Lower lobe of right lung (tissue), 2 donors: Measurements from ENCODE around the gene MED13L. TPM values are rescaled to one million over a fixed set of nuclear protein-coding genes. Genes with fewer than 3 reads are reported as not detected.
A peak's percentile ranks its signal among the peaks of the same experiment; 100 is the strongest.

Source experiments
- ATAC-seq, 2 donors: fragments of 200-7000 bp; cut with Tn5 transposase; one replicate each; pipeline ENCODE4 v1.9.1; 2020 to 2022; ENCODE audit warnings: mild to moderate bottlenecking in 2 of 2, moderate library complexity in 2 of 2
- DNase-seq: peaks from one replicate; pipeline ENCODE4 v3.0.0-alpha.2; 2020
- H3K27ac ChIP-seq: fragments of 200-600 bp; one replicate; pipeline ENCODE4 v1.8.0; 2022
- H3K27me3 ChIP-seq: fragments of 200-600 bp; one replicate; pipeline ENCODE4 v1.8.0; 2022; ENCODE audit warnings: low read depth
- H3K36me3 ChIP-seq: fragments of 200-600 bp; one replicate; pipeline ENCODE4 v1.8.0; 2022; ENCODE audit warnings: mild to moderate bottlenecking
- H3K4me1 ChIP-seq: fragments of 200-600 bp; one replicate; pipeline ENCODE4 v1.8.0; 2022
- H3K4me3 ChIP-seq: fragments of 200-600 bp; one replicate; pipeline ENCODE4 v1.8.0; 2022; ENCODE audit warnings: mild to moderate bottlenecking
- H3K9me3 ChIP-seq: fragments of 200-600 bp; one replicate; pipeline ENCODE4 v1.8.0; 2022
- intact Hi-C: fragments of 100-400 bp; cut with DNase I; formaldehyde crosslinking; loops from one replicate; pipeline ENCODE4 v1.11.0; 2022
- total RNA-seq: library from RNA; stranded (reverse); fragmentation: NEBNext Ultra II Directional; extraction: Animal tissue kit (Norgen Biotek cat#: 25700); gene quantifications from one replicate; pipeline ENCODE4 v1.2.1, GENCODE V29; 2021
- TF ChIP-seq, protein P1 (sequence below): fragments of 200-600 bp; IDR thresholded peaks from one replicate; pipeline ENCODE4 v1.8.0; 2022; ENCODE audit warnings: antibody characterized with exemption, mild to moderate bottlenecking
- donor health status: DM: no; HTN: yes; CAD: no; lungs with severe emphysema.

The MED13L gene
- total RNA-seq, 1 donor from 2014 or later, result 148 TPM

DNA sequence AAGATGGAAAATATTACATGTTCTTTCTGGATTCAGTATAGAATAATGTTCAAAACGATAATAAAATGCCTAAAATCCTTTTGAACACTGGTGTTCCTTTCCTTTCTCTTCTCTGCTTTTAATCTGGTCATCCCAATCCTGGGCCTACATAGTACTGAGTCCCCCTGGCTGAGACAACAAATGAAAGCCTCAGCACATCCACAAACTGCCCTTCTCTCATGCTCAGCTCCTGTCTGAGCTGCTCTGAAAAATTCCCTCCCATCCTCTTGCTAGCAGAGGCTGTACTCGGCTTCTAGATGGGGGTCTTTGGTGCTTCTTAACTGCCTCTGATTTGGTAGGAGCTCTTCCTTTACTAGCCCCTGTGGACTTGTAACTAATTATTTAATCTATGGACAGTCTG is 232.3 kb downstream of the MED13L start:
- DNase-seq (no peak), ATAC-seq (no peak)
- Histone ChIP-seq H3K9me3 (no peaks in the 10 kb centered on the region), H3K27me3 (no peaks in the 10 kb centered on the region), H3K4me3 (no peak overlapping the region), H3K4me1 (peaks cover 36% of the 10 kb centered on the region), H3K36me3 (no peaks in the 10 kb centered on the region), H3K27ac (no peak overlapping the region)
- TF ChIP-seq, protein P1, sequence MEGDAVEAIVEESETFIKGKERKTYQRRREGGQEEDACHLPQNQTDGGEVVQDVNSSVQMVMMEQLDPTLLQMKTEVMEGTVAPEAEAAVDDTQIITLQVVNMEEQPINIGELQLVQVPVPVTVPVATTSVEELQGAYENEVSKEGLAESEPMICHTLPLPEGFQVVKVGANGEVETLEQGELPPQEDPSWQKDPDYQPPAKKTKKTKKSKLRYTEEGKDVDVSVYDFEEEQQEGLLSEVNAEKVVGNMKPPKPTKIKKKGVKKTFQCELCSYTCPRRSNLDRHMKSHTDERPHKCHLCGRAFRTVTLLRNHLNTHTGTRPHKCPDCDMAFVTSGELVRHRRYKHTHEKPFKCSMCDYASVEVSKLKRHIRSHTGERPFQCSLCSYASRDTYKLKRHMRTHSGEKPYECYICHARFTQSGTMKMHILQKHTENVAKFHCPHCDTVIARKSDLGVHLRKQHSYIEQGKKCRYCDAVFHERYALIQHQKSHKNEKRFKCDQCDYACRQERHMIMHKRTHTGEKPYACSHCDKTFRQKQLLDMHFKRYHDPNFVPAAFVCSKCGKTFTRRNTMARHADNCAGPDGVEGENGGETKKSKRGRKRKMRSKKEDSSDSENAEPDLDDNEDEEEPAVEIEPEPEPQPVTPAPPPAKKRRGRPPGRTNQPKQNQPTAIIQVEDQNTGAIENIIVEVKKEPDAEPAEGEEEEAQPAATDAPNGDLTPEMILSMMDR, result no peak
- intact Hi-C loops, result no loop called here

DNA sequence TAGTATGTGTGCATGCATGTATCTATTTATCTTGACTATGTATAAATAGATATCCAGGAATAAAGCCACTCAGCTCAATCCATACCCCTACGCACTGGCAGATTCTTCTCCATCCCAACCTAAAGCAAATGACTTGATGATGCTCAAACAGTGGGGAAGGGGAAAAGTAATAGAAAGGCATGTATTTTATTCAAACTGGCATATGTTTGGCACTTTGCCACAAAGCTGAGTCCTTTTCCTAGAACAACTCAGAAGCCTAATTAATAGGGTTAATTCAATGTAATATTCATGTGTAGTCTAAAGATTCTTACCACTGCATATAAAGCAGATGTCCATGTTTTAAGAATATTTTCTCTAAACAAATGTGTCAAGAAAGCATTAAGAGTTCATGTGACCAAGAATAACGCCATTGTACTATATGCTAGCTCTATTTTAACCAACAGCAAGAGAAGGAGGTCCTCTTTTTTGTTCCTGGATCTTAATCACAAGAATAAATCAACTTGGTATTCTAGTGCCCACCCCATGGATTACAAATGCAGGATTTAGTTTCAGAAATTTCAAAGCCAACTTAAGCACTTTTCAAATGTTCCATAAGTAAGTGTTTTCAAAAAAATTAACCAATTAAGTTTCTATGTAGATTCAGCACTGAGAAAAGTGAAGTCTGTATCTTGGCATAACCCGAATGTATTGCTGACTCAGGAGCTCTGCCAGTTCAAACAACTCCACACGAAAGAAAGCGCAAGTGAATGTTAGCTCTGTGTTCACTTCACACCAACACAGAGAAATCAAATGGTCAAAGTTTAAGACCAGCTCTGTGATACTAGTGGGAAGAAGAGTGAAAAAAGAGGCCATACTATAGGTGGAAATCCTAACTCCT is 233.6 kb downstream of the MED13L start:
- H3K27me3 ChIP-seq, result no peaks in the 10 kb centered on the region
- H3K9me3 ChIP-seq, result no peaks in the 10 kb centered on the region
- TF ChIP-seq, protein P1, result no peak
- no peaks in the 10 kb centered on the region for H3K36me3 ChIP-seq
- H3K27ac ChIP-seq, result no peak overlapping the region
- no peak for DNase-seq
- peak in 1 of 2 donors; percentile 62 for ATAC-seq
- H3K4me1 ChIP-seq, result peaks cover 24% of the 10 kb centered on the region
- no peak overlapping the region for H3K4me3 ChIP-seq
- intact Hi-C loops, result no loop called here

DNA sequence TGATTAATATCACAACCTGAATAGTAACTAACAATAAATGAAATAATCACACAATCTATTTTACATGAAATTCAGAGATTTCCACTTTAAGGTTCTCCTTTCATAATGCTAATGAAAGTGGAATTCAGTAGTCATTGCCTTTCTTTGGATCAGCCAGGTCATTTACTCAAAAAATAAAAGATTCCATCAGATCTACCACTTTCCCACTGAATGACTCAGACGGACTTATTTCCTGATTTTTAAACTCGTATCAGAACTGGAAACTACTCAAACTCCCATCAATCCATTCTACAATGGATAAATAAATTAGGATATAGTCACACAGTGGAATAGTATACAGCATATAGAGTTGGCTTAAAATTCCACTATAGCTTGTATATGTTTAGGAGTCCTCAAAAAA is 237.1 kb downstream of the MED13L start:
- Histone ChIP-seq H3K36me3 (no peaks in the 10 kb centered on the region), H3K9me3 (no peaks in the 10 kb centered on the region), H3K27ac (no peak overlapping the region), H3K4me1 (peaks cover 14% of the 10 kb centered on the region), H3K4me3 (no peak overlapping the region), H3K27me3 (no peaks in the 10 kb centered on the region)
- intact Hi-C loops, result no loop called here
- ATAC-seq, result no peak
- DNase-seq, result no peak
- TF ChIP-seq, protein P1, result no peak

DNA sequence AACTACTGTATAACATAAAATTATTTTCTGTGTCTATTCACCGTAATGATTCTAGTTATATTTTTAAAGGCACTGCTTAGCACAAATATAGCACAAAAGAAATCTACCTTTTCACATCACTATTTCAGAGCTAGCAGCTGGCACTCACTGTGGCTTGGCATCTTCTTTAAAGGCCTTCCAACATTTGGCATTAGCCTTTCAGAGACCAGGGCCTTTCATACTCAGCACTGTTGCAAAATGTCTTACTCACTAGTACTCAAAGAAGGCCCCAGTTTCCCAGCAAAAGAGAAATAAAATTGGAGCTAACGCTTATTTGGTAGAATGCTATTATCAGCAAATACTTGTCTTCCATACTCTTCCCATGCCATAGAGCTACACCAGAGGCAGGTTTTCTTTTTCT is 238.4 kb downstream of the MED13L start:
- no peaks in the 10 kb centered on the region for H3K9me3 ChIP-seq
- H3K27ac ChIP-seq, result no peak overlapping the region
- ATAC-seq, result no peak
- peaks cover 14% of the 10 kb centered on the region for H3K4me1 ChIP-seq
- H3K36me3 ChIP-seq, result no peaks in the 10 kb centered on the region
- DNase-seq, result no peak
- no peak overlapping the region for H3K4me3 ChIP-seq
- TF ChIP-seq, protein P1, result no peak
- no peaks in the 10 kb centered on the region for H3K27me3 ChIP-seq
- intact Hi-C loops, result no loop called here

DNA sequence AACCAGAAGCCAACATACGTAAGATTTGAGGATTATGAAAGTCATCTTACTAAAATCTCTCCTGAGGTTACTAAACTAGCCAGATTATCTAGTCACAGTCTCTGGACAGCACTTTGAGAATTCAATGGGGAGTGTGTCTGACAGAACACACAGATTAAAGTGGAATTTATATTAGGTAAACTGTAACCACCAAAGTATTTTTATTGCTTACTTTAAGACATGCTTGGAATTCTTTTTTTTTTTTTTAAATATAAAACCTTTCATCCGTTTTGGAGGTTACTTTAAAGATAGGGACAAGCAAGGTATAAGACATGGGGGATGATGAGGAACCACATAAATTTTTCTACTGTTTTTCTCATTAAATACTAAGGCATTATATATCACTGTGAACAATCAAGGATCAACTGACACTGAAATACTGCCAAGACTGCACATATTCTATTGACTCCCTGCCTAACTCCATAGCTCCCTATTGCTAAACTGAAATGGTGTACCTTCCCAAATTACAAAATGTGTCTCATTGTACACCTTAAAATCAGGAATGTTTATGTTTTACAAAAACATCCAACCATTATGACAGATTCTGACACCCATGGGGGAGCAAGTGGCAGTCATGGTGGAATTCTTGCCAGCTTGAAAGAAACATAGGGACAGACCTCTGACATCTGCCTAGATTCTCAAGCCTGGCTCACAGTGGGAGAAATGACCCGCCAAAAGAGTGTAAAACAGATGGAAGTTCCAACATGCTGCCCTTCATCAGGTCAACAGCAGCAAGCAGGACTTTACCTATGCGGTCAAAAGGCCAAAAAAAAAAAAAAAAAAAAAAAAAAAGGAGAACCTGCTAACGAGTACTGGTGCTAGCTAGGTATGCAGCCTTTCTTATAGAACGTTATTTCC is 239.3 kb downstream of the MED13L start:
- no peak for ATAC-seq
- H3K27me3 ChIP-seq, result no peaks in the 10 kb centered on the region
- no peak for DNase-seq
- H3K4me3 ChIP-seq, result no peak overlapping the region
- H3K4me1 ChIP-seq, result peaks cover 7% of the 10 kb centered on the region
- H3K27ac ChIP-seq, result no peak overlapping the region
- no peaks in the 10 kb centered on the region for H3K9me3 ChIP-seq
- intact Hi-C loops, result no loop called here
- H3K36me3 ChIP-seq, result no peaks in the 10 kb centered on the region
- TF ChIP-seq, protein P1, result no peak
